HEK293 (cell line): ENCODE data around the gene EFCAB6.

Experiments used
- MZF1 ChIP-seq: fragments of 450-650 bp; formaldehyde crosslinking; IDR thresholded peaks from 2 replicates; pipeline ENCODE4 v1.5.1; 2017; ENCODE audit warnings: missing biosample characterization, missing genetic modification characterization, borderline replicate concordance
- YY1 ChIP-seq: fragments of 450-650 bp; formaldehyde crosslinking; IDR thresholded peaks from 2 replicates; pipeline ENCODE4 v1.5.1; 2018; ENCODE audit warnings: missing biosample characterization, missing genetic modification characterization
- ZNF561 ChIP-seq: fragments of 450-650 bp; IDR thresholded peaks from 2 replicates; pipeline ENCODE4 v1.5.1; 2018; ENCODE audit warnings: missing biosample characterization, missing genetic modification characterization, borderline replicate concordance
- ZNF623 ChIP-seq: fragments of 450-650 bp; formaldehyde crosslinking; IDR thresholded peaks from 2 replicates; pipeline ENCODE4 v1.5.1; 2016; ENCODE audit warnings: missing biosample characterization, missing genetic modification characterization
- TF ChIP-seq, protein P1 (sequence below): fragments of 450-650 bp; formaldehyde crosslinking; IDR thresholded peaks from 2 replicates; pipeline ENCODE4 v1.5.1; 2016; ENCODE audit warnings: missing biosample characterization, missing genetic modification characterization
- TF ChIP-seq, protein P2 (sequence below): fragments of 450-650 bp; formaldehyde crosslinking; IDR thresholded peaks from 2 replicates; pipeline ENCODE4 v1.5.1; 2016; ENCODE audit warnings: missing biosample characterization, missing genetic modification characterization

DNA sequence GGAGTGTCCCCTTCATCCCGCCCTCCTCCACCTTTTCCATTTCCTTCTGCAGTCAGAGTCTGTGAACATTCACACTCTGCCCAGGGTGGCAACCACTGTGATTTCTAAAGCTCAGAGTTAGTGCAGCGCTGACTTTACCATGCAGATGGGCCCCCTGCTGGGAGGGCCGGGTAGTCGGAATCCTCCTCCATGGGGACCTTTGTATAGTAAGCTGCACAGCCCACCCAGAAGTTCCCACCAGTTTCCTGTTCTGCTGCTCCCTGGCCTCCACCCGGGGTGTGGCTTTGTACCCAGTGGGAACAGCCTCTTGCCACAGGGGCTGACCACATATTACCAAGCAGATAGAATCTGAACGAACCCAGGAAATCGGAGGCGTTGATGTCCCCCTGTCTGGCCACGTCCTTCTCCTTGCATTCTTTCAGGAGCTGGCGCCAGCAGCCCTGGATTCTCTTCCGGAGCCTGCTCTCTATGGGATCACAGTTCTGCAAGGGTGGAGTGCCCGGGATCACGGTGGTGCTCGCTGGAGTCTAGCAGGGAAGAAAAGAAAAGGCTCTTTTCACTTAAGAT, 275.0 kb downstream of the EFCAB6 start:
- TF ChIP-seq ZNF561 (tag by site-specific recombination) (no peak), YY1 (tag by site-specific recombination) (no peak), MZF1 (tag by site-specific recombination) (no peak), ZNF623 (tag by site-specific recombination) (no peak)
- TF ChIP-seq, protein P1, sequence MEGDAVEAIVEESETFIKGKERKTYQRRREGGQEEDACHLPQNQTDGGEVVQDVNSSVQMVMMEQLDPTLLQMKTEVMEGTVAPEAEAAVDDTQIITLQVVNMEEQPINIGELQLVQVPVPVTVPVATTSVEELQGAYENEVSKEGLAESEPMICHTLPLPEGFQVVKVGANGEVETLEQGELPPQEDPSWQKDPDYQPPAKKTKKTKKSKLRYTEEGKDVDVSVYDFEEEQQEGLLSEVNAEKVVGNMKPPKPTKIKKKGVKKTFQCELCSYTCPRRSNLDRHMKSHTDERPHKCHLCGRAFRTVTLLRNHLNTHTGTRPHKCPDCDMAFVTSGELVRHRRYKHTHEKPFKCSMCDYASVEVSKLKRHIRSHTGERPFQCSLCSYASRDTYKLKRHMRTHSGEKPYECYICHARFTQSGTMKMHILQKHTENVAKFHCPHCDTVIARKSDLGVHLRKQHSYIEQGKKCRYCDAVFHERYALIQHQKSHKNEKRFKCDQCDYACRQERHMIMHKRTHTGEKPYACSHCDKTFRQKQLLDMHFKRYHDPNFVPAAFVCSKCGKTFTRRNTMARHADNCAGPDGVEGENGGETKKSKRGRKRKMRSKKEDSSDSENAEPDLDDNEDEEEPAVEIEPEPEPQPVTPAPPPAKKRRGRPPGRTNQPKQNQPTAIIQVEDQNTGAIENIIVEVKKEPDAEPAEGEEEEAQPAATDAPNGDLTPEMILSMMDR (tag by site-specific recombination) = no peak
- TF ChIP-seq, protein P2, sequence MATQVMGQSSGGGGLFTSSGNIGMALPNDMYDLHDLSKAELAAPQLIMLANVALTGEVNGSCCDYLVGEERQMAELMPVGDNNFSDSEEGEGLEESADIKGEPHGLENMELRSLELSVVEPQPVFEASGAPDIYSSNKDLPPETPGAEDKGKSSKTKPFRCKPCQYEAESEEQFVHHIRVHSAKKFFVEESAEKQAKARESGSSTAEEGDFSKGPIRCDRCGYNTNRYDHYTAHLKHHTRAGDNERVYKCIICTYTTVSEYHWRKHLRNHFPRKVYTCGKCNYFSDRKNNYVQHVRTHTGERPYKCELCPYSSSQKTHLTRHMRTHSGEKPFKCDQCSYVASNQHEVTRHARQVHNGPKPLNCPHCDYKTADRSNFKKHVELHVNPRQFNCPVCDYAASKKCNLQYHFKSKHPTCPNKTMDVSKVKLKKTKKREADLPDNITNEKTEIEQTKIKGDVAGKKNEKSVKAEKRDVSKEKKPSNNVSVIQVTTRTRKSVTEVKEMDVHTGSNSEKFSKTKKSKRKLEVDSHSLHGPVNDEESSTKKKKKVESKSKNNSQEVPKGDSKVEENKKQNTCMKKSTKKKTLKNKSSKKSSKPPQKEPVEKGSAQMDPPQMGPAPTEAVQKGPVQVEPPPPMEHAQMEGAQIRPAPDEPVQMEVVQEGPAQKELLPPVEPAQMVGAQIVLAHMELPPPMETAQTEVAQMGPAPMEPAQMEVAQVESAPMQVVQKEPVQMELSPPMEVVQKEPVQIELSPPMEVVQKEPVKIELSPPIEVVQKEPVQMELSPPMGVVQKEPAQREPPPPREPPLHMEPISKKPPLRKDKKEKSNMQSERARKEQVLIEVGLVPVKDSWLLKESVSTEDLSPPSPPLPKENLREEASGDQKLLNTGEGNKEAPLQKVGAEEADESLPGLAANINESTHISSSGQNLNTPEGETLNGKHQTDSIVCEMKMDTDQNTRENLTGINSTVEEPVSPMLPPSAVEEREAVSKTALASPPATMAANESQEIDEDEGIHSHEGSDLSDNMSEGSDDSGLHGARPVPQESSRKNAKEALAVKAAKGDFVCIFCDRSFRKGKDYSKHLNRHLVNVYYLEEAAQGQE = no peak
